DND-41 (cell line): ENCODE data around the gene PTGES2.

Experiments used
- EZH2 ChIP-seq: IDR thresholded peaks from 3 replicates; pipeline ENCODE4 v1.6.1; 2012; ENCODE audit warnings: borderline replicate concordance, low read depth, mild to moderate bottlenecking, moderate library complexity, low read length, inconsistent platforms; ENCODE audit not compliant: severe bottlenecking
- TF ChIP-seq, protein P1 (sequence below): IDR thresholded peaks from 2 replicates; pipeline ENCODE4 v1.5.1; 2012; ENCODE audit warnings: borderline replicate concordance, low read length, moderate library complexity, mild to moderate bottlenecking; ENCODE audit not compliant: poor library complexity, severe bottlenecking; ENCODE audit errors: extremely low read depth

DNA sequence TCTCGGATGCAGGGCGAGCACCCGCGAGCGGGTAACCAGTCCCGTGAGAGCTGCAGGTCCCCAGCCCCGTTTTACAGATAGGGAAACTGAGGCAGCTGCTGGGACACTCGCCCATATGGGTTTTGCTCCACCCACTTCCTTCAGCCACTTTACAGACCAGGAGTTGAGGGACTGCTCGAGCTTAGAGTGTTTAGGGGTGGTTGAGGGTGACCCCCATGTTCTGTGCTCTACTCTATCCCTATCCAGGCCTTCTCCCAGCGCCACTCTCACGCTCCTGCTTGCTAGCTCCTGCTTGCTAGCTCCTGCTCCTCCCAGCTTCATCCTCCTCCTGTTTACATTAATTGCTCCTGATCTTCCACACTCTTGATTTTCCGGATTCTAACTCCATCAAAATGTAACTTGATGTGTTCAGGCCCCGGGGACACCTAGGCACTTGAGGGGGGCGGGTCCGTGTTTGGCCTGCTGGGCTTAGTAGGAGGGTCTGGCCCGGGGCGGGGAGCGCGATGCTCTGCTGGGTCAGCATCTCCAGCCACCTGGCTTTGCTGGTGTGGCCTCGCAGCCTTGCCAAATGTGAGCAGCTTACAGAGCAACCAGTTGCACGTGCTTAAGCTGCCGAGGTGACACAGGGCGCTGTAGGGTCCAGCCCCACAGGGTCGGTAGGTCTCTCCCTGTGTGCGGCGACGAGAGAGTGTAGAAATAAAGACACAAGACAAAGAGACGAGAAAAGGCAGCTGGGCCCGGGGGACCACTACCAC is 1.5 kb upstream of the PTGES2 start:
- TF ChIP-seq, protein P1, sequence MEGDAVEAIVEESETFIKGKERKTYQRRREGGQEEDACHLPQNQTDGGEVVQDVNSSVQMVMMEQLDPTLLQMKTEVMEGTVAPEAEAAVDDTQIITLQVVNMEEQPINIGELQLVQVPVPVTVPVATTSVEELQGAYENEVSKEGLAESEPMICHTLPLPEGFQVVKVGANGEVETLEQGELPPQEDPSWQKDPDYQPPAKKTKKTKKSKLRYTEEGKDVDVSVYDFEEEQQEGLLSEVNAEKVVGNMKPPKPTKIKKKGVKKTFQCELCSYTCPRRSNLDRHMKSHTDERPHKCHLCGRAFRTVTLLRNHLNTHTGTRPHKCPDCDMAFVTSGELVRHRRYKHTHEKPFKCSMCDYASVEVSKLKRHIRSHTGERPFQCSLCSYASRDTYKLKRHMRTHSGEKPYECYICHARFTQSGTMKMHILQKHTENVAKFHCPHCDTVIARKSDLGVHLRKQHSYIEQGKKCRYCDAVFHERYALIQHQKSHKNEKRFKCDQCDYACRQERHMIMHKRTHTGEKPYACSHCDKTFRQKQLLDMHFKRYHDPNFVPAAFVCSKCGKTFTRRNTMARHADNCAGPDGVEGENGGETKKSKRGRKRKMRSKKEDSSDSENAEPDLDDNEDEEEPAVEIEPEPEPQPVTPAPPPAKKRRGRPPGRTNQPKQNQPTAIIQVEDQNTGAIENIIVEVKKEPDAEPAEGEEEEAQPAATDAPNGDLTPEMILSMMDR: no peak
- no peak for TF ChIP-seq EZH2
